Colonic mucosa (tissue), 4 donors: ENCODE data around the gene FAM149A. TPM values are rescaled to one million over a fixed set of nuclear protein-coding genes. Genes with fewer than 3 reads are reported as not detected.

Experiments used
- DNase-seq: peaks from one replicate; pipeline ENCODE4 v3.0.0-alpha.2; 2020
- H3K27ac ChIP-seq: fragments of 200-600 bp; one replicate; pipeline ENCODE4 v1.8.0; 2021
- H3K27me3 ChIP-seq: fragments of 200-600 bp; one replicate; pipeline ENCODE4 v1.8.0; 2021
- H3K36me3 ChIP-seq: fragments of 200-600 bp; one replicate; pipeline ENCODE4 v1.8.0; 2021
- H3K4me1 ChIP-seq: fragments of 200-600 bp; one replicate; pipeline ENCODE4 v1.8.0; 2021; ENCODE audit warnings: mild to moderate bottlenecking
- H3K4me3 ChIP-seq: fragments of 200-600 bp; one replicate; pipeline ENCODE4 v1.8.0; 2021
- H3K9ac ChIP-seq, 2 donors: one replicate each; pipeline ENCODE4 v1.7.0; 2013; ENCODE audit warnings: control low read depth in 2 of 2, low read depth in 2 of 2, low read length in 2 of 2
- H3K9me3 ChIP-seq: fragments of 200-600 bp; one replicate; pipeline ENCODE4 v1.8.0; 2021
- intact Hi-C: fragments of 100-400 bp; cut with DNase I; formaldehyde crosslinking; loops from one replicate; pipeline ENCODE4 v1.14.1; 2022
- total RNA-seq, 2 donors: library from RNA; stranded (reverse); fragmentation: NEBNext Ultra II Directional in 1 of 2; extraction: Animal tissue kit (Norgen Biotek cat#: 25700) in 1 of 2; gene quantifications; one replicate each; pipeline ENCODE4 v1.2.1, GENCODE V29; 2021
- TF ChIP-seq, protein P1 (sequence below): fragments of 200-600 bp; IDR thresholded peaks from one replicate; pipeline ENCODE4 v1.8.0; 2022; ENCODE audit warnings: antibody characterized with exemption, mild to moderate bottlenecking
- donor health status: healthy.
- donor health status: DM: no; HTN: no; CAD: no.
- donor health status: DM: no; HTN: no; CAD: no.

FAM149A gene
- total RNA-seq, 2 donors from 2014 or later: 13.8 to 16.6 TPM

DNA sequence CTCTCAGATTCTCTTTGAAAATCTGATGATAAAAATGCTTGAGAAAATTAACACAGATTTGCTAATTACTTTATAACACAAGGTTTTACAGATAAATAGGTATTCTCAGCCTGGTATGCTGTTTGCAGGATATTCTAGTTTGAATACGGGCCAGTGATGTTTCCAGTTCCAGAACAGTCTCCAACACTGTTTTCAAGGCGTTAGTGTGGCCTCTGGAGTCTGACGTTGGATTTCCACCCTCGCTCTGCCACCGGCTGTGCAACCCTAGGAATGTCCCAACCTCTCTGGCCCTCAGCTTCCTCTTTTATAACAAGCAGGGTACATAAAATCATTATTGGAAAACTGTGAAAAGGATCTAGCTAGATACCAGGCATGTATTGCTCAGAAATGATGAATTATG, 63.1 kb downstream of the FAM149A start:
- H3K27me3 ChIP-seq: no peaks in the 10 kb centered on the region
- no peak for DNase-seq
- TF ChIP-seq, protein P1, sequence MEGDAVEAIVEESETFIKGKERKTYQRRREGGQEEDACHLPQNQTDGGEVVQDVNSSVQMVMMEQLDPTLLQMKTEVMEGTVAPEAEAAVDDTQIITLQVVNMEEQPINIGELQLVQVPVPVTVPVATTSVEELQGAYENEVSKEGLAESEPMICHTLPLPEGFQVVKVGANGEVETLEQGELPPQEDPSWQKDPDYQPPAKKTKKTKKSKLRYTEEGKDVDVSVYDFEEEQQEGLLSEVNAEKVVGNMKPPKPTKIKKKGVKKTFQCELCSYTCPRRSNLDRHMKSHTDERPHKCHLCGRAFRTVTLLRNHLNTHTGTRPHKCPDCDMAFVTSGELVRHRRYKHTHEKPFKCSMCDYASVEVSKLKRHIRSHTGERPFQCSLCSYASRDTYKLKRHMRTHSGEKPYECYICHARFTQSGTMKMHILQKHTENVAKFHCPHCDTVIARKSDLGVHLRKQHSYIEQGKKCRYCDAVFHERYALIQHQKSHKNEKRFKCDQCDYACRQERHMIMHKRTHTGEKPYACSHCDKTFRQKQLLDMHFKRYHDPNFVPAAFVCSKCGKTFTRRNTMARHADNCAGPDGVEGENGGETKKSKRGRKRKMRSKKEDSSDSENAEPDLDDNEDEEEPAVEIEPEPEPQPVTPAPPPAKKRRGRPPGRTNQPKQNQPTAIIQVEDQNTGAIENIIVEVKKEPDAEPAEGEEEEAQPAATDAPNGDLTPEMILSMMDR: no peak

GRCh38 chr4:186168750-186169149, 64.2 kb downstream of the FAM149A start:
- DNase-seq: no peak
- Histone ChIP-seq H3K9me3 (no peaks in the 10 kb centered on the region), H3K4me3 (no peak overlapping the region), H3K27me3 (no peaks in the 10 kb centered on the region), H3K4me1 (no peaks in the 10 kb centered on the region), H3K27ac (no peak overlapping the region), H3K36me3 (no peaks in the 10 kb centered on the region), H3K9ac (no peak overlapping the region)
- intact Hi-C loops: no loop called here
- TF ChIP-seq, protein P1: no peak

More for the DNA sequence above, 63.1 kb downstream of the FAM149A start:
- intact Hi-C loops: no loop called here
- Histone ChIP-seq H3K27ac (no peak overlapping the region), H3K9me3 (no peaks in the 10 kb centered on the region), H3K4me1 (no peaks in the 10 kb centered on the region), H3K9ac (no peak overlapping the region), H3K4me3 (no peak overlapping the region), H3K36me3 (no peaks in the 10 kb centered on the region)

DNA sequence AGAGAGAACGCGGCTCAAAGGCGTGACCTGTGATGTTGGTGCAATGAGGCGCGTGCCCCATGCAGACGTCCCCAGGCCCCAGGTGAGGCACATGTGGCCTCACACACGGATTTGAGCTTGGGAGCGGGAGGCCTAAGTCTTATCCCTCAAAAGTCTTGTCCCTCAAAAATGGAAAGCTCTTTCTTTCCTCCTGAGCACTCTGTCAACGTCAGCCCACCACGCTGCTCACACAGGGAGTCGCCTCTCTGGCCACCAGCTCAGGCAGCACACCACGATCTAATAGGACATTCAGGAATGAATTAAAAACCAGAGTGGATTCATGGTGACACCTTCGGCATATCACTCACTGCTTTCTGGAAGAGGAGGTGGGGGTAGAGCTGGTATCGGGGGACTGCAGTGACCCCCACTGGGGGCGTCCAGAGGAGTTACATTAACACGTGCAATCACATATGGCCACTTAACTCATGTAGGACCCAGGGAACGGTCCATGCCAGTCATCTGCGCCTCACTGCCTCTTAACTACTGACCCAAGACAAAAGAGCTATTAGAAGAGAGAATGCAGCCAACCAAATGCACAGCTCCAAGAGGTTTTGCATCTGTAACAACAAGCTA, 64.9 kb downstream of the FAM149A start:
- H3K4me3 ChIP-seq: no peak overlapping the region
- intact Hi-C loops: no loop called here
- H3K4me1 ChIP-seq: no peaks in the 10 kb centered on the region
- no peak overlapping the region for H3K27ac ChIP-seq
- no peaks in the 10 kb centered on the region for H3K27me3 ChIP-seq
- H3K9me3 ChIP-seq: no peaks in the 10 kb centered on the region
- H3K9ac ChIP-seq: no peak overlapping the region
- DNase-seq: no peak
- TF ChIP-seq, protein P1: no peak
- no peaks in the 10 kb centered on the region for H3K36me3 ChIP-seq

GRCh38 chr4:186169945-186170802, 65.7 kb downstream of the FAM149A start:
- Histone ChIP-seq H3K4me1 (no peaks in the 10 kb centered on the region), H3K9me3 (no peaks in the 10 kb centered on the region), H3K27ac (no peak overlapping the region), H3K4me3 (no peak overlapping the region), H3K27me3 (no peaks in the 10 kb centered on the region), H3K9ac (no peak overlapping the region), H3K36me3 (no peaks in the 10 kb centered on the region)
- TF ChIP-seq, protein P1: no peak
- intact Hi-C loops: no loop called here
- no peak for DNase-seq

DNA sequence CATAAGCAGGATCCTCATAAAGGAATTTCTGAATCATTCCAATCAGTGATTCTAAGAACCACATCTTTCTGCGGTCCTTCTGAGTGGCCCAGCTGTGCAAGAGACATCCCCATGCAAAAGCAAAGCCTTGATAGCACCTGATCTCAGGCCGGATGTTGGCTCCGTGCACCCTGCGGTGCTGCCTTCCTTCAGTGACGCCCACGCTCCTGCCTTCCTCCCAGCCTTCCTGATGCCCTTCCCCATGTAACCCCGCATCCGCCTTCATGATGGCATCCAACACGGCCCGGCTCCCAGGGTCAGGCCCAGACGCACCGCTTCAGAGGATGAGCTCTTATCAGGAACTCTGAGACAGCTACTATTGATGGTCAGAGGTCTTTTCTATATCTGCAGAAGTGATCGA, 66.5 kb downstream of the FAM149A start:
- H3K36me3 ChIP-seq: no peaks in the 10 kb centered on the region
- H3K4me1 ChIP-seq: no peaks in the 10 kb centered on the region
- H3K27ac ChIP-seq: no peak overlapping the region
- TF ChIP-seq, protein P1: no peak
- intact Hi-C loops: no loop called here
- no peaks in the 10 kb centered on the region for H3K27me3 ChIP-seq
- no peak overlapping the region for H3K9ac ChIP-seq
- H3K9me3 ChIP-seq: no peaks in the 10 kb centered on the region
- DNase-seq: no peak
- no peak overlapping the region for H3K4me3 ChIP-seq
